Osteoblast (primary cell): ENCODE data around the gene CAPN14. TPM values are rescaled to one million over a fixed set of nuclear protein-coding genes. Genes with fewer than 3 reads are reported as not detected.

ENCODE experiments used
- DNase-seq: peaks from one replicate; pipeline ENCODE4 v3.0.0; 2011; ENCODE audit warnings: low spot score, mixed read lengths; ENCODE audit not compliant: insufficient read length; ENCODE audit errors: missing footprints
- H2AFZ ChIP-seq: 2 replicates; pipeline ENCODE4 v1.6.0; 2011; ENCODE audit warnings: mild to moderate bottlenecking, low read length
- H3K27ac ChIP-seq: 2 replicates; pipeline ENCODE4 v1.5.1; 2011; ENCODE audit warnings: mild to moderate bottlenecking, low read depth, low read length, moderate library complexity
- H3K27me3 ChIP-seq: 2 replicates; pipeline ENCODE4 v1.6.0; 2012; ENCODE audit warnings: mild to moderate bottlenecking, control low read depth, inconsistent platforms, low read length, moderate library complexity; ENCODE audit not compliant: insufficient read depth
- H3K36me3 ChIP-seq: 2 replicates; pipeline ENCODE4 v1.5.1; 2011; ENCODE audit warnings: mild to moderate bottlenecking, low read length, control low read depth, moderate library complexity; ENCODE audit not compliant: insufficient read depth
- H3K4me1 ChIP-seq: 2 replicates; pipeline ENCODE4 v1.5.1; 2011; ENCODE audit warnings: mild to moderate bottlenecking, low read length, control low read depth, moderate library complexity; ENCODE audit not compliant: insufficient read depth
- H3K4me2 ChIP-seq: 2 replicates; pipeline ENCODE4 v1.6.0; 2011; ENCODE audit warnings: mild to moderate bottlenecking, low read length; ENCODE audit not compliant: insufficient read depth
- H3K4me3 ChIP-seq: fragments of 200-600 bp; sonication (generic); 3 replicates; pipeline ENCODE4 v1.5.1; 2012; ENCODE audit warnings: mild to moderate bottlenecking, low read length, inconsistent platforms; ENCODE audit not compliant: insufficient read depth
- H3K79me2 ChIP-seq: 2 replicates; pipeline ENCODE4 v1.6.0; 2012; ENCODE audit warnings: mild to moderate bottlenecking, low read length, control low read depth, inconsistent platforms; ENCODE audit not compliant: insufficient read depth
- H3K9me3 ChIP-seq: 2 replicates; pipeline ENCODE4 v1.5.1; 2011; ENCODE audit warnings: low read depth, low read length, control low read depth
- H4K20me1 ChIP-seq: 2 replicates; pipeline ENCODE4 v1.6.0; 2012; ENCODE audit warnings: mild to moderate bottlenecking, low read length, control low read depth; ENCODE audit not compliant: insufficient read depth
- total RNA-seq: library from RNA; depleted of rRNA; stranded (reverse); fragments of >200 nt; gene quantifications from 2 replicates; pipeline ENCODE4 v1.2.3, GENCODE V29; 2012
- TF ChIP-seq, protein P1 (sequence below): IDR thresholded peaks from 2 replicates; pipeline ENCODE4 v1.5.1; 2011; ENCODE audit warnings: mild to moderate bottlenecking, low read depth, low read length, moderate library complexity; ENCODE audit errors: extremely low read depth

CAPN14 gene
- total RNA-seq, 1 donor, result under 0.01 TPM

GRCh38 chr2:31255911-31256571 is 38.7 kb upstream of the CAPN14 start:
- DNase-seq, result no peak
- no peaks in the 10 kb centered on the region for H3K27me3 ChIP-seq
- H3K4me1 ChIP-seq, result no peaks in the 10 kb centered on the region
- H4K20me1 ChIP-seq, result no peaks in the 10 kb centered on the region
- H3K36me3 ChIP-seq, result no peaks in the 10 kb centered on the region
- TF ChIP-seq, protein P1, sequence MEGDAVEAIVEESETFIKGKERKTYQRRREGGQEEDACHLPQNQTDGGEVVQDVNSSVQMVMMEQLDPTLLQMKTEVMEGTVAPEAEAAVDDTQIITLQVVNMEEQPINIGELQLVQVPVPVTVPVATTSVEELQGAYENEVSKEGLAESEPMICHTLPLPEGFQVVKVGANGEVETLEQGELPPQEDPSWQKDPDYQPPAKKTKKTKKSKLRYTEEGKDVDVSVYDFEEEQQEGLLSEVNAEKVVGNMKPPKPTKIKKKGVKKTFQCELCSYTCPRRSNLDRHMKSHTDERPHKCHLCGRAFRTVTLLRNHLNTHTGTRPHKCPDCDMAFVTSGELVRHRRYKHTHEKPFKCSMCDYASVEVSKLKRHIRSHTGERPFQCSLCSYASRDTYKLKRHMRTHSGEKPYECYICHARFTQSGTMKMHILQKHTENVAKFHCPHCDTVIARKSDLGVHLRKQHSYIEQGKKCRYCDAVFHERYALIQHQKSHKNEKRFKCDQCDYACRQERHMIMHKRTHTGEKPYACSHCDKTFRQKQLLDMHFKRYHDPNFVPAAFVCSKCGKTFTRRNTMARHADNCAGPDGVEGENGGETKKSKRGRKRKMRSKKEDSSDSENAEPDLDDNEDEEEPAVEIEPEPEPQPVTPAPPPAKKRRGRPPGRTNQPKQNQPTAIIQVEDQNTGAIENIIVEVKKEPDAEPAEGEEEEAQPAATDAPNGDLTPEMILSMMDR, result no peak
- H3K27ac ChIP-seq, result no peak overlapping the region
- no peak overlapping the region for H3K4me3 ChIP-seq
- no peaks in the 10 kb centered on the region for H3K79me2 ChIP-seq
- no peaks in the 10 kb centered on the region for H3K9me3 ChIP-seq
- no peak overlapping the region for H3K4me2 ChIP-seq
- no peak overlapping the region for H2AFZ ChIP-seq

- Histone ChIP-seq H3K9me3 (no peaks in the 10 kb centered on the region), H2AFZ (no peak overlapping the region), H3K4me2 (no peak overlapping the region), H3K4me3 (no peak overlapping the region), H3K36me3 (no peaks in the 10 kb centered on the region), H3K27me3 (no peaks in the 10 kb centered on the region), H3K4me1 (no peaks in the 10 kb centered on the region), H4K20me1 (no peaks in the 10 kb centered on the region), H3K27ac (no peak overlapping the region), H3K79me2 (no peaks in the 10 kb centered on the region)
- no peak for DNase-seq
- TF ChIP-seq, protein P1, result no peak
These were observed 37.2 kb upstream of the CAPN14 start for GRCh38 chr2:31254237-31255203.

GRCh38 chr2:31253356-31254131 is 36.2 kb upstream of the CAPN14 start:
- Histone ChIP-seq H3K4me3 (no peak overlapping the region), H2AFZ (no peak overlapping the region), H3K9me3 (no peaks in the 10 kb centered on the region), H3K27me3 (no peaks in the 10 kb centered on the region), H3K4me1 (no peaks in the 10 kb centered on the region), H4K20me1 (no peaks in the 10 kb centered on the region), H3K79me2 (no peaks in the 10 kb centered on the region), H3K36me3 (peaks cover 5% of the 10 kb centered on the region), H3K4me2 (no peak overlapping the region), H3K27ac (no peak overlapping the region)
- no peak for DNase-seq
- TF ChIP-seq, protein P1, result no peak
